Measurements from ENCODE around the gene DIS3L2. TPM values are rescaled to one million over a fixed set of nuclear protein-coding genes. Genes with fewer than 3 reads are reported as not detected.

DIS3L2 gene
- total RNA-seq, 1 experiment from 2014 or later, result 28.5 TPM

DNA sequence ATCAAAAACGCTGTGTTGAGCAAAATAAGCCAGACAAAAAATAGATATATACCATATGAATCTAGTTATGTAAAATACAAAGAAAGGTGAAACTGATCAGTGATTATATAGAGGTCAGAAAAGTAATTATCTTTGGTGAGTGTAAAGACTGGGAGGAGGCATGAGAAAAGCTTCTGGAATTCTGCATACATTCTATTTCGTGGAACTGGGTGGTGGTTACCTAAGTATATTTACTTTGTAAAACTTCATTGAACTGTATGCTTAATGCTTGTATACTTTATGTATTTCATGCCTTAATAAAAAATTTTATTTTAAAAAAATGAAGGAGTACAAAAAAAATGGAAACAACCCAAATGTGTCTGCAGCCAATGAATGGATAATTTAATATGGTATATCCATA, 263.9 kb downstream of the DIS3L2 start:
- Mint-ChIP-seq H3K36me3 (no peaks in the 10 kb centered on the region), H3K27ac (no peak overlapping the region), H3K4me1 (peaks cover under 1% of the 10 kb centered on the region; the same call in 1 of the 2 replicates), H3K9me3 (no peaks in the 10 kb centered on the region), H3K4me3 (no peak overlapping the region), H3K27me3 (ENCODE audit: low read depth) (no peaks in the 10 kb centered on the region)
- no peak for DNase-seq (ENCODE audit: low spot score)
- no peak for TF ChIP-seq GABPB1 (CRISPR knock-in tag; IDR thresholded peaks at IDR 0.05)
- TF ChIP-seq, protein P1, sequence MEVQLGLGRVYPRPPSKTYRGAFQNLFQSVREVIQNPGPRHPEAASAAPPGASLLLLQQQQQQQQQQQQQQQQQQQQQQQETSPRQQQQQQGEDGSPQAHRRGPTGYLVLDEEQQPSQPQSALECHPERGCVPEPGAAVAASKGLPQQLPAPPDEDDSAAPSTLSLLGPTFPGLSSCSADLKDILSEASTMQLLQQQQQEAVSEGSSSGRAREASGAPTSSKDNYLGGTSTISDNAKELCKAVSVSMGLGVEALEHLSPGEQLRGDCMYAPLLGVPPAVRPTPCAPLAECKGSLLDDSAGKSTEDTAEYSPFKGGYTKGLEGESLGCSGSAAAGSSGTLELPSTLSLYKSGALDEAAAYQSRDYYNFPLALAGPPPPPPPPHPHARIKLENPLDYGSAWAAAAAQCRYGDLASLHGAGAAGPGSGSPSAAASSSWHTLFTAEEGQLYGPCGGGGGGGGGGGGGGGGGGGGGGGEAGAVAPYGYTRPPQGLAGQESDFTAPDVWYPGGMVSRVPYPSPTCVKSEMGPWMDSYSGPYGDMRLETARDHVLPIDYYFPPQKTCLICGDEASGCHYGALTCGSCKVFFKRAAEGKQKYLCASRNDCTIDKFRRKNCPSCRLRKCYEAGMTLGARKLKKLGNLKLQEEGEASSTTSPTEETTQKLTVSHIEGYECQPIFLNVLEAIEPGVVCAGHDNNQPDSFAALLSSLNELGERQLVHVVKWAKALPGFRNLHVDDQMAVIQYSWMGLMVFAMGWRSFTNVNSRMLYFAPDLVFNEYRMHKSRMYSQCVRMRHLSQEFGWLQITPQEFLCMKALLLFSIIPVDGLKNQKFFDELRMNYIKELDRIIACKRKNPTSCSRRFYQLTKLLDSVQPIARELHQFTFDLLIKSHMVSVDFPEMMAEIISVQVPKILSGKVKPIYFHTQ (CRISPR knock-in tag; IDR thresholded peaks at IDR 0.05), result no peak
- no peak for TF ChIP-seq ZNF263 (CRISPR knock-in tag; IDR thresholded peaks at IDR 0.05; ENCODE audit: low read depth)
- TF ChIP-seq CREB1 (CRISPR knock-in tag; IDR thresholded peaks at IDR 0.05), result no peak
- no peak for TF ChIP-seq ZNF416 (CRISPR knock-in tag; IDR thresholded peaks at IDR 0.05)
- TF ChIP-seq SOX15 (CRISPR knock-in tag; IDR thresholded peaks at IDR 0.05), result no peak
- no peak for TF ChIP-seq CTCF (IDR thresholded peaks at IDR 0.05)
- no peak for TF ChIP-seq RORB (CRISPR knock-in tag; IDR thresholded peaks at IDR 0.05)
- ChIA-PET CTCF (no interaction called here), POLR2A (no interaction called here)
- no peak for ATAC-seq

DNA sequence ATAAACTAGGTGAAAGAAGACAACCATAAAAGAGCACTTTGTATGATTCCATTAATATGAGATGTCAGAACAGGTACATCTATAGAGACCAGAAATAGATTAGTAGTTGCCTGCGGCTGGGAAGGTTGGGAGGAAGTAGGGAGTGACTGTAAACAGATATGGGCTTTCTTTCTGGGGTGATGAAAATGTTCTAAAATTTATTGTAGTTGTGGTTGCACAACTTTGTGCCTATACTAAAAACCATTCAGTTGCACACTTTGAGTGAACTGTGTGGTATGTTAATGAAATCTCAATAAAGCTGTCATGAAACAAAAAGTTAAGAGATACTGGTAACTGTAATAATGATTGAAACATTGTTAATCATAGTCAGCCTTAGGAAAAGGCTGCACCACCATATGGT, 264.4 kb downstream of the DIS3L2 start:
- H3K9me3 Mint-ChIP-seq, result no peaks in the 10 kb centered on the region
- H3K4me1 Mint-ChIP-seq, result peaks cover 5% of the 10 kb centered on the region
- no peak overlapping the region for H3K4me3 Mint-ChIP-seq
- no peak for DNase-seq (ENCODE audit: low spot score)
- TF ChIP-seq ZNF232 (CRISPR knock-in tag; IDR thresholded peaks at IDR 0.05) (no peak), RELA (CRISPR knock-in tag; IDR thresholded peaks at IDR 0.05; ENCODE audit: borderline replicate concordance) (no peak), SMAD3 (CRISPR knock-in tag; IDR thresholded peaks at IDR 0.05; ENCODE audit: borderline replicate concordance) (no peak), HMGA2 (CRISPR knock-in tag; IDR thresholded peaks at IDR 0.05) (no peak), GRHL2 (CRISPR knock-in tag; IDR thresholded peaks at IDR 0.05; ENCODE audit: insufficient replicate concordance, severe bottlenecking) (no peak), PRDM15 (CRISPR knock-in tag; IDR thresholded peaks at IDR 0.05) (no peak), SOX15 (CRISPR knock-in tag; IDR thresholded peaks at IDR 0.05) (no peak), TCF7 (CRISPR knock-in tag; IDR thresholded peaks at IDR 0.05; ENCODE audit: low read depth) (no peak), IRF2 (CRISPR knock-in tag; IDR thresholded peaks at IDR 0.05; ENCODE audit: borderline replicate concordance, low read depth) (no peak), GABPB1 (CRISPR knock-in tag; IDR thresholded peaks at IDR 0.05) (no peak), ZNF263 (CRISPR knock-in tag; IDR thresholded peaks at IDR 0.05; ENCODE audit: low read depth) (no peak)
- TF ChIP-seq, protein P2, sequence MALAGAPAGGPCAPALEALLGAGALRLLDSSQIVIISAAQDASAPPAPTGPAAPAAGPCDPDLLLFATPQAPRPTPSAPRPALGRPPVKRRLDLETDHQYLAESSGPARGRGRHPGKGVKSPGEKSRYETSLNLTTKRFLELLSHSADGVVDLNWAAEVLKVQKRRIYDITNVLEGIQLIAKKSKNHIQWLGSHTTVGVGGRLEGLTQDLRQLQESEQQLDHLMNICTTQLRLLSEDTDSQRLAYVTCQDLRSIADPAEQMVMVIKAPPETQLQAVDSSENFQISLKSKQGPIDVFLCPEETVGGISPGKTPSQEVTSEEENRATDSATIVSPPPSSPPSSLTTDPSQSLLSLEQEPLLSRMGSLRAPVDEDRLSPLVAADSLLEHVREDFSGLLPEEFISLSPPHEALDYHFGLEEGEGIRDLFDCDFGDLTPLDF (CRISPR knock-in tag; IDR thresholded peaks at IDR 0.05), result no peak
- no peaks in the 10 kb centered on the region for H3K36me3 Mint-ChIP-seq
- no peak overlapping the region for H3K27ac Mint-ChIP-seq
- H3K27me3 Mint-ChIP-seq (ENCODE audit: low read depth), result no peaks in the 10 kb centered on the region
- ChIA-PET CTCF (no interaction called here), POLR2A (no interaction called here)
- ATAC-seq, result no peak

Data from WTC11 (cell line).